ENCODE measurements around the gene HMGCLL1.

Gene HMGCLL1

GRCh38 chr6:55448451-55448850, 130.5 kb downstream of the HMGCLL1 start:
- Histone ChIP-seq H3K27ac (replicated peaks) (no peak overlapping the region), H3K27me3 (ENCODE audit: insufficient read depth, poor library complexity, severe bottlenecking) (no peaks in the 10 kb centered on the region), H3K4me3 (replicated peaks; ENCODE audit: insufficient read depth, low read length) (no peak overlapping the region)
- no peak for TF ChIP-seq REST (IDR thresholded peaks at IDR 0.05; ENCODE audit: insufficient replicate concordance, low read depth)
- TF ChIP-seq SPI1 (IDR thresholded peaks at IDR 0.05; ENCODE audit: borderline replicate concordance, low read depth): no peak
- TF ChIP-seq, protein P1, sequence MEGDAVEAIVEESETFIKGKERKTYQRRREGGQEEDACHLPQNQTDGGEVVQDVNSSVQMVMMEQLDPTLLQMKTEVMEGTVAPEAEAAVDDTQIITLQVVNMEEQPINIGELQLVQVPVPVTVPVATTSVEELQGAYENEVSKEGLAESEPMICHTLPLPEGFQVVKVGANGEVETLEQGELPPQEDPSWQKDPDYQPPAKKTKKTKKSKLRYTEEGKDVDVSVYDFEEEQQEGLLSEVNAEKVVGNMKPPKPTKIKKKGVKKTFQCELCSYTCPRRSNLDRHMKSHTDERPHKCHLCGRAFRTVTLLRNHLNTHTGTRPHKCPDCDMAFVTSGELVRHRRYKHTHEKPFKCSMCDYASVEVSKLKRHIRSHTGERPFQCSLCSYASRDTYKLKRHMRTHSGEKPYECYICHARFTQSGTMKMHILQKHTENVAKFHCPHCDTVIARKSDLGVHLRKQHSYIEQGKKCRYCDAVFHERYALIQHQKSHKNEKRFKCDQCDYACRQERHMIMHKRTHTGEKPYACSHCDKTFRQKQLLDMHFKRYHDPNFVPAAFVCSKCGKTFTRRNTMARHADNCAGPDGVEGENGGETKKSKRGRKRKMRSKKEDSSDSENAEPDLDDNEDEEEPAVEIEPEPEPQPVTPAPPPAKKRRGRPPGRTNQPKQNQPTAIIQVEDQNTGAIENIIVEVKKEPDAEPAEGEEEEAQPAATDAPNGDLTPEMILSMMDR (IDR thresholded peaks at IDR 0.05; ENCODE audit: insufficient read depth, low read length): no peak
- no peak for TF ChIP-seq POLR2AphosphoS5 (IDR thresholded peaks at IDR 0.05; ENCODE audit: low read depth)
- DNase-seq (ENCODE audit: low read depth in 1 of 2, low spot score in 1 of 2): no peak

DNA sequence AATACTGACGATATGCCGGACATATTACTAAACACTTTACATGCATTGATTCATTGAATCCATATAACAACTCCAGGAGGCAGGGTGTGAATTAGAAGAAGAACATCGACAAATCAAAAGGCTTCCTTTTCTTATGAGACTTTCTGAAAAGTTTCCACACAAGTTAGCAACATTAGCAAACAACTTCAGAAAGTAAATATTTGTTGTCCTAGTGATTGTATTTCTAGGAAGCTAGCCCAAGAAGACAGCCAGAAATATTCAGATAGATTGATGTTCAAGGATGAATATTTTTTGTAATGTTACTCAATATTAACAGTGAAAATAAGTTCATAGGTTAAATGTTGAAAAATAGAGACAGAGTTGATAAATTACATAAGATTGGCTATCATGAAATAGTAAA, 131.1 kb downstream of the HMGCLL1 start:
- no peak for TF ChIP-seq GABPA (IDR thresholded peaks at IDR 0.05; ENCODE audit: low read depth)
- TF ChIP-seq, protein P1 (IDR thresholded peaks at IDR 0.05; ENCODE audit: insufficient read depth, low read length): no peak
- no peak for TF ChIP-seq POLR2AphosphoS5 (IDR thresholded peaks at IDR 0.05; ENCODE audit: low read depth)
- no peak for TF ChIP-seq REST (IDR thresholded peaks at IDR 0.05; ENCODE audit: insufficient replicate concordance, low read depth)
- H3K27me3 ChIP-seq (ENCODE audit: insufficient read depth, poor library complexity, severe bottlenecking): no peaks in the 10 kb centered on the region
- DNase-seq (ENCODE audit: low read depth in 1 of 2, low spot score in 1 of 2): no peak

DNA sequence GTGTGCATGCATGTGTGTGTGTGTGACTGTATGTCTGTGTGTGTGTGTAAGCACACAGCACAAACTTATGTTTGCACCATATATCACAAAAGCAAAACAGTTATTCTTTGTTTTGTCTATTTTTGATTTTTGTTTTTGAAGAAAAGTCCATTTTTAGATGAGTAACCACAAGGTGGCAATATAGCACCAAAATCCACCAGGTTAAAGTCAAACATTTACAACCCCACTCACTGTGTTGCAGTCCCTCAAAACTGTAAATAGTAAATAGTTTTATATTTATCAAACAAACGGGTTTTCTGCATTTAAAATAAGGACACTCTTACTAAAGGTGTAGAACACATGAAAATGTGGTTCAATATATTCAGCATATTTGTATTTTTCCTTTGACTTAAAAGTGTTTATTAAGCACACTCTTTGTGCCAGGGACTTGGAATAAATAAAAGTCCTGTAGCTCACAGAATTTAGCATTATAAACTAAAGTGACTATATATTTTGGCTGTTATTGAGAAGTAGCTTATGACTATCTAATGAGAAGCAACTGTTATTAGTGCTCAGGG, 133.3 kb downstream of the HMGCLL1 start:
- H3K27ac ChIP-seq (replicated peaks): no peak overlapping the region
- peaks cover 4% of the 10 kb centered on the region for H3K27me3 ChIP-seq (ENCODE audit: insufficient read depth, poor library complexity, severe bottlenecking)
- TF ChIP-seq POLR2AphosphoS5 (IDR thresholded peaks at IDR 0.05; ENCODE audit: low read depth): no peak
- TF ChIP-seq REST (IDR thresholded peaks at IDR 0.05; ENCODE audit: insufficient replicate concordance, low read depth): no peak
- no peak for TF ChIP-seq SPI1 (IDR thresholded peaks at IDR 0.05; ENCODE audit: borderline replicate concordance, low read depth)
- TF ChIP-seq GABPA (IDR thresholded peaks at IDR 0.05; ENCODE audit: low read depth): no peak
- TF ChIP-seq, protein P1 (IDR thresholded peaks at IDR 0.05; ENCODE audit: insufficient read depth, low read length): no peak
- DNase-seq (ENCODE audit: low read depth in 1 of 2, low spot score in 1 of 2): no peak
- no peak overlapping the region for H3K4me3 ChIP-seq (replicated peaks; ENCODE audit: insufficient read depth, low read length)

More for the DNA sequence above, 131.1 kb downstream of the HMGCLL1 start:
- Histone ChIP-seq H3K4me3 (replicated peaks; ENCODE audit: insufficient read depth, low read length) (no peak overlapping the region), H3K27ac (replicated peaks) (no peak overlapping the region)

Measured in HL-60 (cell line).